HG03066 (cell line): ENCODE measurements around the gene MUCL3.
"Not testable (repeated sequence)": the region's sequence is repeated elsewhere in the genome, so short reads cannot be mapped to it uniquely, and the experiment has no call there.

Source experiments
- ATAC-seq: cut with Tn5 transposase; IDR thresholded peaks from one replicate; pipeline ENCODE4 v1.9.1; 2021; ENCODE audit warnings: low read depth; ENCODE audit not compliant: unreplicated experiment

MUCL3 gene

DNA sequence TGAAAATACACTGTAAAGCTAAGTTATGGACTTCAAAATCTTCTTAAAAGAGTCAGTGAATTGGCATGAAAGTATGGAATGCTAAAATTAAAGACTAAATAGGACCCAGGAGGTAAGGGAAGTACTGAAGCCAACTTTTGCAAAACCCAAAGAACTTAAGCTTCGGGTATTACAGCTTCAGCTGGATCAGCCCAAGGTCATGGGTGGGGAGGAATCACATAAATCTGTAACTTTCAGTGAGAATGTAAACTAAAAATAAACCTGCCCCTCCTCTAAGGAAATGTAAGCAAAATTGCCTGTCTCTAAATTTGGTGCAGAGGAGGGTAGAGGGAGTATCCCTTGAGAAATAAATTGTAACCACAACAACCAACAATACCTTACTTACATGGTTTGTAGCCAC is 38.4 kb downstream of the MUCL3 start:
- no peak for ATAC-seq

- ATAC-seq = no peak
Measured at GRCh38 chr6:30979690-30980089, 38.9 kb downstream of the MUCL3 start.

DNA sequence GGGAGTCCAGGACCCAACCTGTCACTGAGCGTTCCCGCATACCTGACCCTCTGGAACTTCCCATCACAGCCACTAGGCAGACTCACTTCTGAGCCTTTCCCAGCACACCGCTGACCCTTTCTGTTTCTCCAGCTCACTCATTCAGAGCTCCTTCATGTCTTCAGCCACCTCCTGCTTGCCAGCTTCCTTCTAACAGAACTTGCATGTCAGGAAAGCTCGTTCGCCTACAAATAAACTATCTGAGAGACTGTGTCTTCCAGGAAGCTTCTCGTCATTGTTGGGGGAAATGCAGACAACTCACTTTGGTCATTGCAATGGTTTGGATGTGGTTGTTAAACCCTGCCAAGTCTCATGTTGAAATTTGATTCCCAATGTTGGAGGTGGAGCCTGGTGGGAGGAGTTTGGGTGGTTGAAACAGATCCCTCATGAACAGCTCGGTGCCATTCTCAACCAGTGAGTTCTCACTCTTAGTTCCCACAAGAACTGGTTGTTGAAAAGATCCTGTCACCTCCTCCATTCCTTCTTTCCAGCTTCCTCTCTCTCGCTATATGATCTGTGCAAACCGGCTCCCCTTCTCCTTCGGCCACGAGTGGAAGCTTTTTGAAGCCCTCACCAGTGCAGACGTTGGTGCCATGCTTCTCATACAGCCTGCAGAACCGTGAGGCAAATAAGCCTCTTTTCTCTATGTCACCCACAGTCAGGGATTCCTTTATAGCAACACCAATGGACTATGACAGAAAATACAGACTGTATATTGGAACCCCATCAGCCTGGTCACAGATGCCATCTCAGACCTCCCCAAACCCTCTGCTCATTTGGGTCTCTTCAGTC is 41.4 kb downstream of the MUCL3 start:
- no peak for ATAC-seq

- no peak for ATAC-seq
Measured at GRCh38 chr6:30983439-30983838, 42.7 kb downstream of the MUCL3 start, which contains the start of gene MUC21. Gene MUC21, plus strand, starts transcription at chr6:30983718. Its CDS starts 241 bp downstream, at chr6:30983959.

GRCh38 chr6:30985490-30985889 is 44.7 kb downstream of the MUCL3 start:
- no peak for ATAC-seq

DNA sequence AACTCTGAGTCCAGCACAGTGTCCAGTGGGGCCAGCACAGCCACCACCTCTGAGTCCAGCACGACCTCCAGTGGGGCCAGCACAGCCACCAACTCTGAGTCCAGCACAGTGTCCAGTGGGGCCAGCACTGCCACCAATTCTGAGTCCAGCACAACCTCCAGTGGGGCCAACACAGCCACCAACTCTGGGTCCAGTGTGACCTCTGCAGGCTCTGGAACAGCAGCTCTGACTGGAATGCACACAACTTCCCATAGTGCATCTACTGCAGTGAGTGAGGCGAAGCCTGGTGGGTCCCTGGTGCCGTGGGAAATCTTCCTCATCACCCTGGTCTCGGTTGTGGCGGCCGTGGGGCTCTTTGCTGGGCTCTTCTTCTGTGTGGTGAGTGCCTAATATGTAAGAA is 46.5 kb downstream of the MUCL3 start:
- ATAC-seq = no peak

GRCh38 chr6:30988209-30988825 is 47.5 kb downstream of the MUCL3 start:
- no peak for ATAC-seq

DNA sequence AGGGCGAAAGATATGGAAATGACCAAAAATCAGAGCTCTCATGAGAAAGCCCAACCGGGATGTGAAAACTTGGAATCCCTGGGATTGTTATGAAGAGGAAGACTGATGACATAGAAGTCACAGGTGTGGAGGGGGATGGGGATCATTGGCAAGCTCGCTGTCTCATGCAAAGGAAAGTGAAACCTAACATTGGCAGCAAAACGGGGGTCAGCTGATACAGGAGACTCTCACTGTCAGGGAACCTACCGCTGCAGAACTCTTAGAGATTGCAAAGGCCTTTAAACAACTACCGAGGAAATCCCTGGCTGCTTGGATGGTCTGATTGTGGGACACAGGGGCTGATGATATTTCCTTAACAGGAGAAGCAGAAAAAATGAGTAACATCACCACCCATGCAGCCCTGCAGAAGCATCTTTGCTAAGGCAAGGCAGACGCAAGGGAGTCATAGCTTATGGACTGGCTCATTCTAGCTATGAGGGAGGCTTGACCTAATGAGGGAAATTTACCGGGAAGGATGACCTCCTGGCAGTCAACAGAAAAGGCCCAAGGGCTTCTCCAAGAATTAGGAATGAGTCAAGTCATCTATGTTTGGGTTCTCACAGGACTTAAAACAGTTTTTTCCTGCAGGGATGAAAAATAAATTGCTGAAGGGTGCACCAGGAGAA is 49.8 kb downstream of the MUCL3 start:
- no peak for ATAC-seq

DNA sequence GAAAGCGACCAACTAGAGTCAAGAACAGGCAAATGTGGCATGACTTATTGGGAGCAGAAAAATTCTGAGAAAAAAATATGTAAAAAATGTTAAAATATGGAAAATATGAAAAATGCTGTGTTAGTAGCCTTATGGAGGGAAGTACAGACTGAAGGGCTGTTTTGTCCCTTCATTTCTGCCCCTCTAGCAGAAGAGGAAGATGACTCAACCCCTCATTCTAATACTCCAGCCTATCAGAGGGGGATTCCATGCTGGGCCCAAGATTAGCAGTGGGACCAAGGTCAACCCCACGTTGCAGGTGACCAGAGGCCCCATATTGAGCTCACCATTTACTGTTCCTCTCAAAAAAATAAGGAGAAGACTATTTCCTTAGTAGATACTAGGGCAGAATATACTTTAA is 51.1 kb downstream of the MUCL3 start:
- ATAC-seq = no peak

DNA sequence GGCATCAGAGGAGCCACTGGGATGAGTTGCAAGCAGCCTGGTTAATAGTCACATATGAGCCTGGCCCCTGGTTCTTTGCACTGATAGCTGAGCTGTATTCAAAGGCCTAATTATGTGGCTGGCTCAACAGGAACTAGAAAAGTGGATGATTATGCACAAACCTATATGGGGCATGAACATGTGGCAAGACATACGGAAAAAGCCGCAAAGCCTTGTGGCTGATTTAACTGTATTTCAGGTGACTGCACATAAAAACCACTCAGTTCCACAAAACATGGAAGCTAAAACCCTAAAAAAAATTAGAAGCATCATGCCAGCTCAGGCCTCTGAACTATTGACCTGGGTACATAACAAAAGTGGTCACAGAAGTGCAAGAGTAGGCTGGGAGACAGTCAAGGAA is 56.5 kb downstream of the MUCL3 start:
- no peak for ATAC-seq

DNA sequence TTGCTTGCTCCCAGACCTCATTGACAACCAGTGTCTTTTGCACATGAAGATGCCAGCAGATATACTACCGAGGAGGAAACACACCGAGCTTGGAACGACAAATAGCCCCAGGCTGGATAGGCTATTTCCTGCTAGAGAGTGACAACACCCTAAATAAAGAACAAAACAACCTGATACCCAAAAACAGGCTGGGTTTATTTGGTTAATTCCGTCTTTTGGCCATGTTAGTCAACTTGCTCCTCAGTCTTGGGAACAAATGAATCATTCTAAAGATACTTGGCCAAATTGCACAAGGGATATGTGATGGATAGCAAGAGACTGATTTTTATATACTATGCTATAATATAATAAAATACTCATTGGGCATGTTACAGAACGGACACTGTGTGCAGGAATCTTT is 58.0 kb downstream of the MUCL3 start:
- ATAC-seq = no peak

DNA sequence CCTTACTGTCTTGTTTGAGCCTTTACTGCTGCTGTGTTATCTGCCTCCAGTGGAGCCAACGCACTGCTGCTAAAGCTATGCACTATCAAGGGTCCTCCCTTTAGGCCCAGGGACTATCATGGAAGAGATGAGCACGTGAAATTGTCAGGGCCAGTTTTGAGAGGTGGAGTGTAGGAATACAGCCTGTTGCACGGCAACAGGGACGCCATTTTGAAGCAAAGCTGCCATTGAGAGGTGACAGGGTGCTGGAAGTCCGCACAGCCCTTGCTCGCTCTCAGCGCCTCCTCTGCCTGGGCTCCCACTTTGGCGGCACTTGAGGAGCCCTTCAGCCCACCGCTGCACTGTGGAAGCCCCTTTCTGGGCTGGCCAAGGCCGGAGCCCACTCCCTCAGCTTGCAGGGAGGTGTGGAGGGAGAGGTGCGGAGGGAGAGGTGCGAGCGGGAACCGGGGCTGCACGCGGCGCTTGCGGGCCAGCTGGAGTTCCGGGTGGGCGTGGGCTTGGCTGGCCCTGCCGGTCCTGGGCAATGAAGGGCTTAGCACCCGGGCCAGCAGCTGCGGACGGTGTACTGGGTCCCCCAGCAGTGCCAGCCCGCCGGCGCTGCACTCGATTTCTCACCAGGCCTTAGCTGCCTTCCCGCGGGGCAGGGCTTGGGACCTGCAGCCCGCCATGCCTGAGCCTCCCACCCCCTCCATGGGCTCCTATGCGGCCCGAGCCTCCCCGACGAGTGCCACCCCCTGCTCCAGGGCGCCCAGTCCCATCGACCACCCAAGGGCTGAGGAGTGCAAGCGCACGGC is 59.5 kb downstream of the MUCL3 start:
- ATAC-seq = not testable (repeated sequence)

DNA sequence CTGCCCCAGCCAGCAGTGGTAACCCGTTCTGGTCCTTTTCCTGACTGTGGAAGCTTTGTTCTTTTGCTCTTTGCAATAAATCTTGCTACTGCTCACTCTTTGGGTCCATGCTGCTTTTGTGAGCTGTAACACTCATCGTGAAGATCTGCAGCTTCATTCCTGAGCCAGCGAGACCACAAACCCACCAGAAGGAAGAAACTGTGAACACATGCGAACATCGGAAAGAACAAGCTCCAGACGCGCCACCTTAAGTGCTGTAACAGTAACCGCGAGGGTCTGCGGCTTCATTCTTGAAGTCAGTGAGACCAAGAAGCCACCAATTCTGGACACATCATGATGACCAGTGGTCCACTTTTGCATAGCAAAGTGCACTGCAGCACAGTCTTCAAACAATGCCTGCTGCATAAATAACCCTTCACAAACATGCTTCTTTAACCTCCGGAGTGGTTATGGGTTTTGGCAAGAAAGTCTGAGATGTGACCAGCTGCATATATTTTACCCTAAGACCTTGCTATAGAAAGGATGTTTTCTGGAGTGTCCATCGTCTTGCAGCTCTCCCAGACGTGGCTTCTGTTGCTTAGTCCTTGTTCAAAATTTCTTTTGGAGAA is 60.6 kb downstream of the MUCL3 start:
- ATAC-seq = no peak

GRCh38 chr6:31002471-31002870 is 61.7 kb downstream of the MUCL3 start:
- no peak for ATAC-seq
